ENCODE results near the gene SEMA6A.

Gene SEMA6A

GRCh38 chr5:116448450-116448849 lies 126.2 kb downstream of the SEMA6A start:
- Histone ChIP-seq H3K4me1 (ENCODE audit: low read depth, poor library complexity, severe bottlenecking) (peaks cover 10% of the 10 kb centered on the region), H4K20me1 (ENCODE audit: insufficient read depth) (no peaks in the 10 kb centered on the region), H3K79me2 (ENCODE audit: insufficient read depth, low read depth) (no peaks in the 10 kb centered on the region), H2AFZ (ENCODE audit: low read depth) (no peak overlapping the region), H3K27ac (no peak overlapping the region), H3K4me3 (IDR thresholded peaks at IDR 0.05; ENCODE audit: insufficient read depth, low read depth, low read length) (no peak overlapping the region), H3K9ac (no peak overlapping the region), H3K4me2 (no peak overlapping the region), H3K36me3 (ENCODE audit: insufficient read depth) (no peaks in the 10 kb centered on the region), H3K27me3 (ENCODE audit: insufficient read depth, low read depth) (peaks cover 11% of the 10 kb centered on the region; the same call in 1 of the 2 replicates)
- no peak for TF ChIP-seq CTCF (conservative IDR thresholded peaks at IDR 0.05; ENCODE audit: low read depth, low read length)

GRCh38 chr5:116446356-116447005 lies 128.1 kb downstream of the SEMA6A start:
- Histone ChIP-seq H3K9ac (no peak overlapping the region), H3K79me2 (ENCODE audit: insufficient read depth, low read depth) (no peaks in the 10 kb centered on the region), H4K20me1 (ENCODE audit: insufficient read depth) (no peaks in the 10 kb centered on the region), H3K36me3 (ENCODE audit: insufficient read depth) (no peaks in the 10 kb centered on the region), H3K27ac (no peak overlapping the region), H3K4me2 (no peak overlapping the region), H3K27me3 (ENCODE audit: insufficient read depth, low read depth) (no peaks in the 10 kb centered on the region), H3K4me1 (ENCODE audit: low read depth, poor library complexity, severe bottlenecking) (peaks cover 25% of the 10 kb centered on the region), H2AFZ (ENCODE audit: low read depth) (no peak overlapping the region), H3K4me3 (IDR thresholded peaks at IDR 0.05; ENCODE audit: insufficient read depth, low read depth, low read length) (no peak overlapping the region)
- TF ChIP-seq CTCF (conservative IDR thresholded peaks at IDR 0.05; ENCODE audit: low read depth, low read length), result no peak

GRCh38 chr5:116445311-116445710 lies 129.3 kb downstream of the SEMA6A start:
- Histone ChIP-seq H3K4me3 (IDR thresholded peaks at IDR 0.05; ENCODE audit: insufficient read depth, low read depth, low read length) (no peak overlapping the region), H3K9ac (no peak overlapping the region), H3K36me3 (ENCODE audit: insufficient read depth) (no peaks in the 10 kb centered on the region), H3K4me2 (no peak overlapping the region), H3K27me3 (ENCODE audit: insufficient read depth, low read depth) (no peaks in the 10 kb centered on the region), H2AFZ (ENCODE audit: low read depth) (no peak overlapping the region), H3K27ac (no peak overlapping the region), H3K4me1 (ENCODE audit: low read depth, poor library complexity, severe bottlenecking) (peaks cover 37% of the 10 kb centered on the region), H3K79me2 (ENCODE audit: insufficient read depth, low read depth) (no peaks in the 10 kb centered on the region), H4K20me1 (ENCODE audit: insufficient read depth) (no peaks in the 10 kb centered on the region)
- no peak for TF ChIP-seq CTCF (conservative IDR thresholded peaks at IDR 0.05; ENCODE audit: low read depth, low read length)

GRCh38 chr5:116444373-116445295 lies 130.0 kb downstream of the SEMA6A start:
- H2AFZ ChIP-seq (ENCODE audit: low read depth), result no peak overlapping the region
- no peaks in the 10 kb centered on the region for H3K36me3 ChIP-seq (ENCODE audit: insufficient read depth)
- H3K79me2 ChIP-seq (ENCODE audit: insufficient read depth, low read depth), result no peaks in the 10 kb centered on the region
- no peaks in the 10 kb centered on the region for H3K27me3 ChIP-seq (ENCODE audit: insufficient read depth, low read depth)
- no peaks in the 10 kb centered on the region for H4K20me1 ChIP-seq (ENCODE audit: insufficient read depth)
- no peak overlapping the region for H3K4me2 ChIP-seq
- H3K9ac ChIP-seq, result no peak overlapping the region
- no peak overlapping the region for H3K27ac ChIP-seq
- no peak overlapping the region for H3K4me3 ChIP-seq (IDR thresholded peaks at IDR 0.05; ENCODE audit: insufficient read depth, low read depth, low read length)
- H3K4me1 ChIP-seq (ENCODE audit: low read depth, poor library complexity, severe bottlenecking), result peaks cover 44% of the 10 kb centered on the region
- no peak for TF ChIP-seq CTCF (conservative IDR thresholded peaks at IDR 0.05; ENCODE audit: low read depth, low read length)

All from KMS-11 (cell line).